A673 (cell line): ENCODE results near the gene PHF2.

Source experiments
- EZH2 ChIP-seq: fragments of 200-600 bp; sonication (generic); IDR thresholded peaks from 2 replicates; pipeline ENCODE4 v1.6.1; 2017; ENCODE audit warnings: borderline replicate concordance, low read depth, mild to moderate bottlenecking, mixed read lengths, antibody characterized with exemption, low read length; ENCODE audit not compliant: poor library complexity, severe bottlenecking
- TF ChIP-seq, protein P1 (sequence below): fragments of 300-800, 200-600 bp; sonication (generic); conservative IDR thresholded peaks from 2 replicates; pipeline ENCODE4 v1.5.1; 2017; ENCODE audit warnings: low read depth, mild to moderate bottlenecking, antibody characterized with exemption, low read length, moderate library complexity, mixed read lengths

- TF ChIP-seq EZH2: no peak
- TF ChIP-seq, protein P1, sequence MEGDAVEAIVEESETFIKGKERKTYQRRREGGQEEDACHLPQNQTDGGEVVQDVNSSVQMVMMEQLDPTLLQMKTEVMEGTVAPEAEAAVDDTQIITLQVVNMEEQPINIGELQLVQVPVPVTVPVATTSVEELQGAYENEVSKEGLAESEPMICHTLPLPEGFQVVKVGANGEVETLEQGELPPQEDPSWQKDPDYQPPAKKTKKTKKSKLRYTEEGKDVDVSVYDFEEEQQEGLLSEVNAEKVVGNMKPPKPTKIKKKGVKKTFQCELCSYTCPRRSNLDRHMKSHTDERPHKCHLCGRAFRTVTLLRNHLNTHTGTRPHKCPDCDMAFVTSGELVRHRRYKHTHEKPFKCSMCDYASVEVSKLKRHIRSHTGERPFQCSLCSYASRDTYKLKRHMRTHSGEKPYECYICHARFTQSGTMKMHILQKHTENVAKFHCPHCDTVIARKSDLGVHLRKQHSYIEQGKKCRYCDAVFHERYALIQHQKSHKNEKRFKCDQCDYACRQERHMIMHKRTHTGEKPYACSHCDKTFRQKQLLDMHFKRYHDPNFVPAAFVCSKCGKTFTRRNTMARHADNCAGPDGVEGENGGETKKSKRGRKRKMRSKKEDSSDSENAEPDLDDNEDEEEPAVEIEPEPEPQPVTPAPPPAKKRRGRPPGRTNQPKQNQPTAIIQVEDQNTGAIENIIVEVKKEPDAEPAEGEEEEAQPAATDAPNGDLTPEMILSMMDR: no peak
These were observed 134.6 kb downstream of the PHF2 start for GRCh38 chr9:93711002-93711401.
